HEK293 (cell line): ENCODE measurements around the gene NHEJ1.

Experiments used
- PBX3 ChIP-seq: sonication (generic); formaldehyde crosslinking; IDR thresholded peaks from 2 replicates; pipeline ENCODE4 v1.8.1; 2022; ENCODE audit warnings: mild to moderate bottlenecking, moderate library complexity, missing genetic modification reagents
- SCRT1 ChIP-seq: fragments of 450-650 bp; formaldehyde crosslinking; IDR thresholded peaks from 2 replicates; pipeline ENCODE4 v1.5.1; 2016; ENCODE audit warnings: missing biosample characterization, missing genetic modification characterization, borderline replicate concordance
- ZBTB10 ChIP-seq: fragments of 450-650 bp; formaldehyde crosslinking; IDR thresholded peaks from 2 replicates; pipeline ENCODE4 v1.5.1; 2016; ENCODE audit warnings: missing biosample characterization, missing genetic modification characterization
- ZBTB6 ChIP-seq: fragments of 450-650 bp; formaldehyde crosslinking; IDR thresholded peaks from 2 replicates; pipeline ENCODE4 v1.5.1; 2017; ENCODE audit warnings: missing biosample characterization, missing genetic modification characterization
- ZNF2 ChIP-seq: fragments of 450-650 bp; formaldehyde crosslinking; IDR thresholded peaks from 2 replicates; pipeline ENCODE4 v1.5.1; 2016; ENCODE audit warnings: missing biosample characterization, missing genetic modification characterization
- ZNF473 ChIP-seq: fragments of 450-650 bp; formaldehyde crosslinking; IDR thresholded peaks from 2 replicates; pipeline ENCODE4 v1.5.1; 2017; ENCODE audit warnings: missing biosample characterization, missing genetic modification characterization
- ZNF791 ChIP-seq: fragments of 450-650 bp; formaldehyde crosslinking; IDR thresholded peaks from 2 replicates; pipeline ENCODE4 v1.5.1; 2016; ENCODE audit warnings: missing biosample characterization, missing genetic modification characterization

- no peak for TF ChIP-seq ZNF473 (tag by site-specific recombination)
- no peak for TF ChIP-seq ZNF791
- TF ChIP-seq ZNF2 (tag by site-specific recombination) = no peak
- no peak for TF ChIP-seq ZBTB6
- no peak for TF ChIP-seq PBX3
- TF ChIP-seq ZBTB10 = no peak
- no peak for TF ChIP-seq SCRT1 (tag by site-specific recombination)
These were observed 2.0 kb downstream of the NHEJ1 start for GRCh38 chr2:219158586-219158985.
